Astrocyte of the cerebellum (primary cell): Measurements from ENCODE around the gene ACOT8.

Source experiments
- DNase-seq: peaks from one replicate; pipeline ENCODE4 v3.0.0-alpha.2; 2011; ENCODE audit warnings: low read depth
- H3K4me3 ChIP-seq: 2 replicates; pipeline ENCODE4 v1.5.1; 2011; ENCODE audit warnings: mild to moderate bottlenecking, low read depth, low read length, moderate library complexity
- in situ Hi-C: cut with HindIII; loops from 2 replicates; pipeline ENCODE4 v1.10.0; 2017; ENCODE audit warnings: low sequenced_read_pairs
- TF ChIP-seq, protein P1 (sequence below): IDR thresholded peaks from 2 replicates; pipeline ENCODE4 v1.5.1; 2012; ENCODE audit warnings: low read length, low read depth, moderate library complexity, mild to moderate bottlenecking; ENCODE audit errors: missing control alignments

The ACOT8 gene

DNA sequence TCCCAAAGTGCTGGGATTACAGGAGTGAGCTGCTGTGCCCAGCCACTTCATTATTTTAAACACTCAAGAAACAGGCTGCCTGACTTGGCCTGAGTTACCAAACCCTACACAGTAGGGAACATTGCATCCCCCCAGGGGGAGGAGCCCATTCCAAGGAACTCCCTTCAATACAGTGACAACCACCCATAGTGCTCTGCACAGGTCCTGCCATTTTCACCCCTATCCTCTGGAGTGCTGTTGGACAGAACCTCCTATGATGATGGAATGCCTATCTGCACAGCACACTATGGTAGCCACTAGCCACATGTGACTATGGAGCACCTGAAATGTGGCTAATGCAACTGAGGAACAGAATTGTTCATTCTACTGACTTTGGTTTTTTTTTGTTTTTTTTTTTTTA is 11.7 kb downstream of the ACOT8 start:
- DNase-seq = no peak
- no peak overlapping the region for H3K4me3 ChIP-seq
- TF ChIP-seq, protein P1, sequence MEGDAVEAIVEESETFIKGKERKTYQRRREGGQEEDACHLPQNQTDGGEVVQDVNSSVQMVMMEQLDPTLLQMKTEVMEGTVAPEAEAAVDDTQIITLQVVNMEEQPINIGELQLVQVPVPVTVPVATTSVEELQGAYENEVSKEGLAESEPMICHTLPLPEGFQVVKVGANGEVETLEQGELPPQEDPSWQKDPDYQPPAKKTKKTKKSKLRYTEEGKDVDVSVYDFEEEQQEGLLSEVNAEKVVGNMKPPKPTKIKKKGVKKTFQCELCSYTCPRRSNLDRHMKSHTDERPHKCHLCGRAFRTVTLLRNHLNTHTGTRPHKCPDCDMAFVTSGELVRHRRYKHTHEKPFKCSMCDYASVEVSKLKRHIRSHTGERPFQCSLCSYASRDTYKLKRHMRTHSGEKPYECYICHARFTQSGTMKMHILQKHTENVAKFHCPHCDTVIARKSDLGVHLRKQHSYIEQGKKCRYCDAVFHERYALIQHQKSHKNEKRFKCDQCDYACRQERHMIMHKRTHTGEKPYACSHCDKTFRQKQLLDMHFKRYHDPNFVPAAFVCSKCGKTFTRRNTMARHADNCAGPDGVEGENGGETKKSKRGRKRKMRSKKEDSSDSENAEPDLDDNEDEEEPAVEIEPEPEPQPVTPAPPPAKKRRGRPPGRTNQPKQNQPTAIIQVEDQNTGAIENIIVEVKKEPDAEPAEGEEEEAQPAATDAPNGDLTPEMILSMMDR = no peak
- in situ Hi-C loops = no loop called here

GRCh38 chr20:45843506-45843905 is 13.7 kb downstream of the ACOT8 start:
- in situ Hi-C loops = no loop called here

GRCh38 chr20:45842169-45842812 is 14.9 kb downstream of the ACOT8 start:
- H3K4me3 ChIP-seq = no peak overlapping the region
- TF ChIP-seq, protein P1 = no peak
- in situ Hi-C loops = no loop called here
- no peak for DNase-seq

More at GRCh38 chr20:45843506-45843905, 13.7 kb downstream of the ACOT8 start:
- no peak overlapping the region for H3K4me3 ChIP-seq
- no peak for DNase-seq
- TF ChIP-seq, protein P1 = no peak

DNA sequence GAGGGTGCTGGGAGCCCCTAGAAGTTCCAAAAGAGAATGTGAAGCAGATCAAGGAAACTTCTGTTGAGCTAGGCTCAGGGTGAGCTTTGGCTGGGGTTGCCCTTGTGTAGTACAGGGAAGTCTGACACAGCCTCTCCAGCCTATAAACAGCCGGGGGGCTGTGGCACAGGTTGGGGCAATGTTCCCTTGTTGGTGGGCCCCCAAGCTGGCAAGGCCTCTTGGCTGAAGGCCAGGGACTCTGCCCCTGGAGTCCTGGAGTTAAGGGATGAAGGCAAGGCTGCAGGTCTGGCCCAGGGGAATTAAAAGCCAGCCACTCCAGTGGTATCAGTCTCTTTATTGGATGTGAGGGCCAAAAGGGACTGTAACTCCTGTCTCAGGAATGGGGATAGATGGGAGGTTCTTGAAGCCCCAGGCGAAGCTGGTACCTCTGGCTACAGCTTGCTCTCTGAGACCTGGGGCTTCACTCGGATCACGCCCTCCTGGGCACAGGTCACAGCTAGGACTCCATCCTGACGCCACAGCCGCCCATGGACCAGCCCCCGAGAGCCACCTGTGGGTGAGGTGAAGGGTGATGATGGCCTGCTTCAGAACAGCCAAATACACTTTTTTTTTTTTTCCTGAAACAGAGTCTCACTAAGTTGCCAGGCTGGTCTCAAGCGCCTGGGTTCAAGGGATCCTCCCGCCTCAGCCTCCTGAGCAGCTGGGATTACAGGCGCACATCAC is 15.6 kb downstream of the ACOT8 start:
- TF ChIP-seq, protein P1 = no peak
- in situ Hi-C loops = no loop called here
- no peak for DNase-seq
- no peak overlapping the region for H3K4me3 ChIP-seq

- TF ChIP-seq, protein P1 = no peak
- DNase-seq = no peak
- H3K4me3 ChIP-seq = no peak overlapping the region
- in situ Hi-C loops = no loop called here
Observed at GRCh38 chr20:45840700-45841198, 16.4 kb downstream of the ACOT8 start.

DNA sequence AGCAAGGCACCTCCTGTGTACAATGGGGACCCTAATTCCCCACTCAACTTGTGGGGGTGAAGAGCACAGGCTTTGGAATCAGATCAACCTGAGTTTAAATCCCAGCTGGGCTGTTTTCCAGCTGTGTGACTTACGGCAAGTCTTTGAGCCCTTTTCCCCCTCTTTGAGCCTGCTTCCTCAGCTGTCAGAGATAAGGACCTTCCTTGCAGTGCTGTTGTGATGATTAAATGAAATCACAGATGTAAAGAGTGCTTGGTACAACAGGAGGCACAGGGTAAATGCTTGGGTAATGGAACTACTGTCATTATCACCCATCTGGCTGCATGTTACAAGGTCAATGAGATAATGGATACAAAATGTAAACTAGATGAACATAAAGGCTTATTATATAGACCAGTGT is 20.4 kb downstream of the ACOT8 start:
- no peak overlapping the region for H3K4me3 ChIP-seq
- TF ChIP-seq, protein P1 = no peak
- in situ Hi-C loops = no loop called here
- DNase-seq = no peak
